GM18498 (cell line): ENCODE measurements around the gene CELF2.
A peak's percentile ranks its signal among the peaks of the same experiment; 100 is the strongest.
"Not testable (repeated sequence)": the region's sequence is repeated elsewhere in the genome, so short reads cannot be mapped to it uniquely, and the experiment has no call there.

ENCODE experiments used
- ATAC-seq: cut with Tn5 transposase; IDR thresholded peaks from one replicate; pipeline ENCODE4 v1.9.1; 2021; ENCODE audit warnings: mild to moderate bottlenecking, moderate library complexity; ENCODE audit not compliant: unreplicated experiment

Gene CELF2

DNA sequence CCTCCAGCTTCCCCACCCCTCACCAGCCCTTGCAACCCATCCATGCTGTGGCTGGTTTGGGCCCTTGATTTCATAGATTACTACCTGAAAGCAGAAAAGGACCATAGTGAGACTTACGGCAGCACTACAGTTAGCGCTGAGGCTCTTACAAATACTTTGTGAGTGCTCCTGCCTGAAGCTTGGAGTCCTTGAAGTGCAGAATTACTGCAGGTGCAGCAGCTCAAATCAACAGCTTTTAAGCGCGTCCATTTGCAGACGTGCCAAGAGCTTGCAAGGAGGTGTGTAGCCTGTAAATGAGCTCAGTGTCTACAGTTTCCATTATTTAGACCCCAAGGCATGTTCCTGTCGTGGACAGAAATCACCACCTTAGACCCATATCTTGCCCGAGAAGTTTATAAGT, 103.0 kb downstream of the CELF2 start:
- no peak for ATAC-seq

DNA sequence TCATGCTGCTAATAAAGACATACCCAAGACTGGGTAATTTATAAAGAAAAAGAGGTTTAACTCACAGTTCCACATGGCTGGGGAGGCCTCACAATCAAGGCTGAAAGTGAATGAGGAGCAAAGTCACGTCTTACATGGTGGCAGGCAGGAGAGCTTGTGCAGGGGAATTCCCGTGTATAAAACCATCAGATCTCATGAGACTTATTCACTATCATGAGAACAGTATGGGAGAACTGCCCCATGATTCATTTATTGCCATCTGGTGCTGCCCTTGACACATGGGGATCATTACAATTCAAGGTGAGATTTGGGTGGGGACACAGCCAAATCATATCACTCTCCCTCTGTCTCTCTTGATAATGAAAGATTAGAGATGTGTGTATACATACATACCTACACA, 106.2 kb downstream of the CELF2 start:
- ATAC-seq: not testable (repeated sequence)

DNA sequence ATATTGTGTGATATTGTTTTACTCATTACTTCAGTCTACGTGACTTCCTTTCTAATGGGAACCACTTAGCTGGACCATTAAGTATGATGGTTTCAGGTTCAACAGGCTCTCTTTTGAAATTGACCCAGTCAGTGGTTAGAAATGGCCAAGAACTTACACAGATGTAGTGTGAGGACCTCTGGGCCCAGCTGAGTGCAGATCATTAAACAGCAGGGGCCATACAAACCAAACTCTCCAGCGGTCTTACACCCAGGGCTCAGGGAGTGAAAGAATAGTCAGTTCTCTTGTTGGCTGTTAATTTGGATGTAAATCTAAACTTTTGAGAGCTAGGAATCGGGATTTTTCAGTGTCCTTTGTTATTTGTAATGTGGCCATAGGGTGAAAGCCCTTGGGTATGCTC, 107.3 kb downstream of the CELF2 start:
- no peak for ATAC-seq

DNA sequence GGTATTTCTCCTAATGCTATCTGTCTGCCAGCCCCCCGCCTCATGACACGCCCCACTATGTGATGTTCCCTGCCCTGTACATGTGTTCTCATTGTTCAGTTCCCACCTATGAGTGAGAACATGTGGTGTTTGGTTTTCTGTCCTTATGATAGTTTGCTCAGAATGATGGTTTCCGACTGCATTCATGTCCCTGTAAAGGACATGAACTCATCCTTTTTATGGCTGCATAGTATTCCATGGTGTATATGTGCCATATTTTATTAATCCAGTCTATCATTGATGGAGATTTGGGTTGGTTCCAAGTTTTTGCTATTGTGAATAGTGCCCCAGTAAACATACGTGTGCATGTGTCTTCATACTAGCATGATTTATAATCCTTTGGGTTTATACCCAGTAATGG, 109.3 kb downstream of the CELF2 start:
- ATAC-seq: not testable (repeated sequence)

GRCh38 chr10:11131112-11131639, 113.5 kb downstream of the CELF2 start:
- ATAC-seq: no peak

DNA sequence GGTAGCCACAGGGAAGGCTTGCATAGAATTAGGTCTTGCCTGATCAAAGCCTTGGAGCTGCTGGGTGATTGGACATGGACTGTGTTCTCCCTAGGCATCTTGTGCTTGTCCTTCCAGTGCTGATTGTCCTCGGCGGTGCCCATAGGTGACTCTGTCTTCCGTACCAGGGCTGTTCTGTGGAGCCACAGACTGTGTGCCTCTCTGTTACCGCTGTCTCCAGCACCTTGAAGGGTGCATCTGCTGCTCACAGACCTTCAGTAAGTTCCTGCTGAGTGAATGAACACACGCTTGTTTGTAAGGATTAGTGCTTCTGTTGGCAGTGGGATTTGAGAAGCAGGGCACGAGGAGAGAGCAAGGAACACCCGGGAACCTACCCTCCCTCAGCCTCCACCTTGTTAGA, 116.7 kb downstream of the CELF2 start:
- ATAC-seq: no peak

GRCh38 chr10:11135709-11136108, 118.0 kb downstream of the CELF2 start:
- ATAC-seq: no peak

GRCh38 chr10:11138314-11139033, 120.8 kb downstream of the CELF2 start:
- ATAC-seq: no peak

DNA sequence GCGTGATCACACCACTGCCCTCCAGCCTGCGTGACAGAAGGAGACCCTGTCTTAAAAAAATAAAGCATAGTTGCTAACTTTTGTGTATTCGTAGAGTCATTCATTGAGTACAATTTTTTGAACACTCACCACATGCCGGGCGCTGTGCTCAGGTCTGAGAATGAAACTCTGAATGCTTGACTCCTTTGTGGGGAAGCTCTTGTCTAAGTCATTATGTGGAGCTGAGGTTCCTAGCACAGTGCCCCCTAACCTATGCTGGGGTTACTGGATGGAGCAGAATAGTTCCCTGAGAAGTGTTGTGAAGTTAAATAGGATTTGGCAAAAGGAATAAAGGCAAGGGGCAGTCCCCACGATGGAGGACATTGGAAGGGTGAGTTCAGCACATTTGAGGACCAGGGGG, 123.3 kb downstream of the CELF2 start:
- ATAC-seq: no peak

DNA sequence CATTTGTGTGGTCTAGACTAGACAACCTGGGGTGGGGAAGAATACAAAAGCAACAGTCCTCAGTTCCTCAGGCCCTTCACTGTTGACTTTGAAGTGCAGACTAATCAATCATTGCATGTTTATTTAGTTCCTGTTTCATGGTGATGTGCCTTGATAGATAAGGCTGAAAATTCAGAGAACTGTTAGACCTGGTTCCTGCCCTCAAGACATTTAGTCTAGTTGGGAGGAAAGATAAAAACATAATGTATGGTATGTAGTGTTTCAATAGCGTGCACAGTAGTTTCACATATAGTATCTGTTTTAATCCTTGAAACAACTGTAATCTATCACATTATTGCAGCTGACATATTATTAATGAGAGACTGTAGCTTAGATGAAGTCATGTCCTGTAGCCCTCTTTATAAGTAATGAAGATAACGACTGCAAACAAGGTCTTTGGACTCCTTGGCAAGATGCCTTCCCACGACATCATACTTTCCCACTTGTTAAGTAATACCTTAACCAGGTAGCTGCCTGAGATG, 124.0 kb downstream of the CELF2 start:
- no peak for ATAC-seq

GRCh38 chr10:11142777-11143176, 125.1 kb downstream of the CELF2 start:
- no peak for ATAC-seq

DNA sequence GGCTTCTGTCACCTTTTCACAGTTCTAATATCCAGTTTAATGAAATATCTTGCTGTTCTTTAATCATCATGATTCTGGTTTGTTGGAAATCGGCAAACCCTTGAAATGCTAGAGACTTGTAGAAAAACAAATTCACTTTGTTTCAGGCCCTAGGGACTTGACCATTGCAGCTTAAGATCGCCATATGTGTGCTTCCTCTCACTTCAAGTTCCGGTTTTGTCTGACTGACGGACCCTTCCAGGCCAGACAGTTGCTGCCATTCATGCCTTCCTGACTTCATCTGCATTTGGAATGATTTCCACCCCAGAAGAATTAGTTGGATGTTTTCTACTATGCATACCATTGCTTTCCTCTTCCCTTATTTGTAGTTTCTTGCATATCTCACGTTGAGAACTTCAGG, 125.6 kb downstream of the CELF2 start:
- ATAC-seq: no peak

- ATAC-seq: peak; percentile 30
These were observed 127.2 kb downstream of the CELF2 start for GRCh38 chr10:11144626-11145494.

DNA sequence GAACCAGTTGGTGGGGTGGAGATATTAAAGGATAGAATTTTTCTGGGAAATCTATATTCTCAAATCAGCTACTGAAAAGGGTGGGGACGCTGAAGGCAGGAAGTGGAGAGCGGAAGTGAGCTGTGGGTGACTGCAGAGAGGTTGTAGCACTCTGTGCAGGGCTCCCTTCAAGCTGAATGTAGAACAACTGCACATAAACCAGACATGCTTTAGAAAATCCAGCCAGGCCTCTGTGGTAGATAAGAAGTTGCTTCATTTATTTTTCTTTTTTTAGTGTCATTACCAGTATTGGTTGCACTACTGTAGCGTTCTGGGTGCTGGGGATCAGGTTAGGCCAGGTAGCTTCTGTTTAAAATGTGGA, 127.8 kb downstream of the CELF2 start:
- peak; percentile 80 for ATAC-seq

DNA sequence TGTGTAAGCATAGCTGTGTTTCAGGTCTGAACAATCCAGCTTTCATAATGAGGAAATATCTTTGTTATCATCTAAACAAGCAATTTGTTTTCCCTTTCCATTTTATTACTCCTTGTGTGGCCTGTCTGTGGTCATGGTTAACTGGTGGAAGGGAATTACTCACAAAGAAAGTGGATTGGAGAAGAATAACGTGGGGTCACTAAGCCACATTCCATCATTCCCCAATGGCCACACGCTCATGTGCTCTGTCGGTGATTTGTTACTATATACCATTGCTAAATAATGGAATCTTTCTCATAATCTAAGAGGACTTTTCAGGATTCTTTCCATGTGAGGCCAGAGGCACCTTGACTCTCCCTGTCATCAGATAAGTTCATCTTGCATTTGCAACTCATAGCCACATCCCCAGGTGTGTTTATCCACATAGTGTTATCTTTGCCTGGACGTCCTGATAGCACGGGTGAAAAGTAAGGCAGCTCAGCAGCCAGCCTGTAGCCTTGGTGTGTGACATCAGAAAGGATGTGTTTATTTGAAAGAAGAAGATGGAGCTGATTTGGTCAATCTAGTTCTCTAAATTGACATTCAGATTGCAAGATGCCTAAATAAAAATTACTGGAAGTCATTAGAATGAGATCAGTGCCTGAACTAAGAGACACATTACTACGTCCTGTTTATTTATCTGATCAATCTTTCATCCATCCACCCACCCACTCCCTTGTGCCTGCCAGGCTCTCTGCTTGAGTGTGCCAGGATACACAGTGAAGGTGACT, 128.9 kb downstream of the CELF2 start:
- ATAC-seq: no peak

- ATAC-seq: peak; percentile 42
These were observed 130.1 kb downstream of the CELF2 start for GRCh38 chr10:11147722-11148121.

DNA sequence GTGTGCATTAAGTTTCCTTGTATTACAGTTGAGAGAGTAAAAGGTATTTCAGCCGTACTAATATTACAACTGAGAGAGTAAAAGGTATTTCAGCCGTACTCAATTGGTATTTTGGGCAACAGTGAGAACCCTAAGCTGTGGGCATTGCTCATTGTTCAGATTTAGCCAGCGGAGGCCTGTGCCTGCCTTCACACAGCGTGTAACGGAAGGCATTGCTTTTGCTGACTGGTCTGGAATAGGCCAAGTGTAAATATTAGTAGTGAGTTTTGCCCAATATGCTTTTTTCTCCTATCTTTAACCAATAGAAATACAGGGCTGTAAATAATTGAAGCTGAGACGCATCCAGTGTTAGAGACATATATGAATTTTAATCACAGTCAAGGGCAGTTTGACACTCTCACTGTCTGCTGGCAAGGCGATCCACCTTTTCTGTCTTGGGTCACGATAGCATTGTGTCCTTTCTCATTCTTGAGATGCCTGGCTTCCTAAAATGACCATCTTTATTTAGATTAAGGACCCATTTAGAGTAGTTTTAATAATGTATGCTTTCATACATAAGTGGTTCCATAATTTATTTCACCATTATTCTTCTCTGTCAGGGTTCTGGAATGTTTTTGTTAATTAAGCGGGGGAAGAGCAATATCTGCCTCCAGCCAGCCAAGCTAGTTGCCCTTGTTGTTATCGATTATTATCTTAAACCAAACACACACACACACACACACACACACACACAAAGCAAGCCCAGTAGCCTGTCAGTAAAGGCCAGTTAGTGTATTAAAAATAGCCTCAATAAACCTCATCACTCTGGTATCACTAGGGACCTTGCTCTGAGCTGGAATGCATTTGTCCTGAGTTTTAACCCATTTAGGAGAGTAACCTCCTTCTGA, 130.7 kb downstream of the CELF2 start:
- ATAC-seq: no peak

DNA sequence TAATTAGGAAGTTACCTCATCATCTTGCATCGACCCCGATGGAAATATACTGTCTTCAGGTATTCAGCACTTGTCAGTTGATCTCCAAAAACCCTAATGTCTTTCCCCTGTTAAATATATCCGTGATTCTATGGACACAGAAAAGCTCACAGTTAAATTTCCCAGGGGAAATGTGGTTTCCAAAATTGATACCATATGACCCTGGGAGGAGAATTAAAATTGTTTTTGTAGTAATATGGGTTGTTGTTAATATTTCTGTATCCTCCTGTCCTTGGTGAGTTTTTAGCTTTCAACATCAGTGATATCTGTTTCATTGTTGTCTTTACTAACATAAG, 132.1 kb downstream of the CELF2 start:
- ATAC-seq: no peak

GRCh38 chr10:11150231-11150731, 132.6 kb downstream of the CELF2 start:
- ATAC-seq: no peak

- ATAC-seq: no peak
These were observed 133.3 kb downstream of the CELF2 start for GRCh38 chr10:11150879-11151415.
